Osteocyte (in vitro differentiated cells): ENCODE data around the gene ANXA4. TPM values are rescaled to one million over a fixed set of nuclear protein-coding genes. Genes with fewer than 3 reads are reported as not detected.
"Not testable (repeated sequence)": the region's sequence is repeated elsewhere in the genome, so short reads cannot be mapped to it uniquely, and the experiment has no call there.

Experiments
- DNase-seq: peaks from one replicate; pipeline ENCODE4 v3.0.0; 2021; ENCODE audit warnings: mixed read lengths; ENCODE audit not compliant: unreplicated experiment; ENCODE audit errors: extremely low spot score
- H3K27ac Mint-ChIP-seq: one replicate; pipeline ENCODE4 v1.8.0; 2021; ENCODE audit warnings: mild to moderate bottlenecking, mixed read lengths; ENCODE audit not compliant: unreplicated experiment
- H3K27me3 Mint-ChIP-seq: one replicate; pipeline ENCODE4 v1.8.0; 2021; ENCODE audit warnings: mixed read lengths; ENCODE audit not compliant: unreplicated experiment
- H3K36me3 Mint-ChIP-seq: one replicate; pipeline ENCODE4 v1.8.0; 2021; ENCODE audit warnings: mixed read lengths; ENCODE audit not compliant: unreplicated experiment
- H3K4me1 Mint-ChIP-seq: one replicate; pipeline ENCODE4 v1.8.0; 2021; ENCODE audit warnings: mixed read lengths; ENCODE audit not compliant: unreplicated experiment
- H3K4me3 Mint-ChIP-seq: one replicate; pipeline ENCODE4 v1.8.0; 2021; ENCODE audit warnings: mild to moderate bottlenecking, moderate library complexity, mixed read lengths; ENCODE audit not compliant: unreplicated experiment
- H3K9me3 Mint-ChIP-seq: one replicate; pipeline ENCODE4 v1.8.0; 2021; ENCODE audit warnings: mixed read lengths; ENCODE audit not compliant: unreplicated experiment
- total RNA-seq: library from RNA; stranded (reverse); gene quantifications from 2 replicates; pipeline ENCODE4 v1.2.1, GENCODE V29; 2021
- TF ChIP-seq, protein P1 (sequence below): fragments of 200-600 bp; sonication (generic); IDR thresholded peaks from 2 replicates; pipeline ENCODE4 v1.5.0; 2021; ENCODE audit warnings: antibody characterized with exemption, mild to moderate bottlenecking, moderate library complexity

Gene ANXA4
- total RNA-seq, 1 donor from 2014 or later = 76.6 TPM

DNA sequence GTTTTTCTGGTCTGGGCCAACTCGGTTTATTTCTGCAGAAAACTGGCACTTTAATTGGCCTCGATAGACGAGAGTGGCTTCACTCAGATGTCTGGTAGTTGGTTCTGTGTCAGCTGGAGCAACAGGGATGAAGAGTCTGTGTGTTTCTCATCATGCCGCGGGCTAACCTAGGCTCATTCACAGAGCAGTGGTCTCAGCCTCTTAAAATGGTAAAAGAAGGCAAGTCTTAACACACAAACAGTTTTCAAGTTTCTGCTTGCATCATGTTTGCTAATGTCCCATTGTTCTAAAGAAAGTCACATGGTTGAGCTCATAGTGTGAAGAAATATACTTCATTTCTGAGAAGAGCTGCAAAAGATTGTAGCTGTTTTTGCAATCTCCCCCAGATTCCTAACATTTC, 37.5 kb upstream of the ANXA4 start:
- no peak for DNase-seq

DNA sequence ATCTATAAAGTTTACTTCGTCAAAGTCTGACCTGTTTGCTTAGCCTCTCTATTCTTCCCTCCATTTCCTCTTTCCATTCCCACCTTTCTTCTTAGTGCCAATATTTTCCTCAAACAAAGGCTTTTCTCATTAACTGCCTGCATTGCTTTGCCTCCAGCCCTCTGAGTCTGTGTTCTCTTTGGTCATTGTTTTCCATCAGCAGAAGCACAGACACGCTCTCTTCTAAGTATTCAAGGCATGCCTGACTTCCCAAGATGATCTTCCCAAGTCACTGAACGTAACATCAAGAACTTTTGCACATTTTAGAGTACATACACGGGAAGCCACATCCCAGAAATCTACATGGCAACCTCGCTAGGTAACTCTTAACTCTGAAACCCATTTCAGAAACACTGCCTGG, 32.6 kb upstream of the ANXA4 start:
- peaks cover 8% of the 10 kb centered on the region for H3K4me1 Mint-ChIP-seq
- TF ChIP-seq, protein P1, sequence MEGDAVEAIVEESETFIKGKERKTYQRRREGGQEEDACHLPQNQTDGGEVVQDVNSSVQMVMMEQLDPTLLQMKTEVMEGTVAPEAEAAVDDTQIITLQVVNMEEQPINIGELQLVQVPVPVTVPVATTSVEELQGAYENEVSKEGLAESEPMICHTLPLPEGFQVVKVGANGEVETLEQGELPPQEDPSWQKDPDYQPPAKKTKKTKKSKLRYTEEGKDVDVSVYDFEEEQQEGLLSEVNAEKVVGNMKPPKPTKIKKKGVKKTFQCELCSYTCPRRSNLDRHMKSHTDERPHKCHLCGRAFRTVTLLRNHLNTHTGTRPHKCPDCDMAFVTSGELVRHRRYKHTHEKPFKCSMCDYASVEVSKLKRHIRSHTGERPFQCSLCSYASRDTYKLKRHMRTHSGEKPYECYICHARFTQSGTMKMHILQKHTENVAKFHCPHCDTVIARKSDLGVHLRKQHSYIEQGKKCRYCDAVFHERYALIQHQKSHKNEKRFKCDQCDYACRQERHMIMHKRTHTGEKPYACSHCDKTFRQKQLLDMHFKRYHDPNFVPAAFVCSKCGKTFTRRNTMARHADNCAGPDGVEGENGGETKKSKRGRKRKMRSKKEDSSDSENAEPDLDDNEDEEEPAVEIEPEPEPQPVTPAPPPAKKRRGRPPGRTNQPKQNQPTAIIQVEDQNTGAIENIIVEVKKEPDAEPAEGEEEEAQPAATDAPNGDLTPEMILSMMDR = no peak
- H3K27me3 Mint-ChIP-seq = peaks cover 6% of the 10 kb centered on the region
- no peak for DNase-seq
- no peak overlapping the region for H3K4me3 Mint-ChIP-seq
- H3K9me3 Mint-ChIP-seq = peaks cover 13% of the 10 kb centered on the region
- no peak overlapping the region for H3K27ac Mint-ChIP-seq
- H3K36me3 Mint-ChIP-seq = no peaks in the 10 kb centered on the region

More for the DNA sequence above, 37.5 kb upstream of the ANXA4 start:
- Mint-ChIP-seq H3K4me1 (no peaks in the 10 kb centered on the region), H3K27me3 (peaks cover 3% of the 10 kb centered on the region), H3K36me3 (no peaks in the 10 kb centered on the region), H3K4me3 (no peak overlapping the region), H3K9me3 (no peaks in the 10 kb centered on the region), H3K27ac (no peak overlapping the region)
- TF ChIP-seq, protein P1 = no peak

DNA sequence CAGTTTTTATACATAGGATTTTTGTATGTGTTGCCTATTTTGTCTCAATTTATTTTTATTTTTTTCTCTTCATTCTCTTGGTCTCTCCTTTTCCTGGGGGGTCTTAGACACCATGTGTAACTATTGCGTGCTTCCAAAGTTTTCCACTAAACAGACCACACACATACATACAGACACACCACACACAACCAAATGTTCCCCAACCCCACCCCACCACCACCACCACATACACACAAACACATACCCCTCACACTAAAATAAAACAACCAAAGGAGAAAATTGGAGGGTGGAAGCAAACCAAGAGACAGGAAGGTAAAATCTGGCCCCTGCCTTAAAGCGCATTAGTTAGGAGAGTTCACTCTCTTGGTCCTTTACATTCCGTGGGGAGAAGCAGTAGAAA, 30.0 kb upstream of the ANXA4 start:
- Mint-ChIP-seq H3K9me3 (peaks cover 13% of the 10 kb centered on the region), H3K27ac (no peak overlapping the region), H3K4me3 (no peak overlapping the region), H3K4me1 (peaks cover 23% of the 10 kb centered on the region), H3K36me3 (no peaks in the 10 kb centered on the region), H3K27me3 (peaks cover 6% of the 10 kb centered on the region)
- no peak for DNase-seq
- TF ChIP-seq, protein P1 = no peak

DNA sequence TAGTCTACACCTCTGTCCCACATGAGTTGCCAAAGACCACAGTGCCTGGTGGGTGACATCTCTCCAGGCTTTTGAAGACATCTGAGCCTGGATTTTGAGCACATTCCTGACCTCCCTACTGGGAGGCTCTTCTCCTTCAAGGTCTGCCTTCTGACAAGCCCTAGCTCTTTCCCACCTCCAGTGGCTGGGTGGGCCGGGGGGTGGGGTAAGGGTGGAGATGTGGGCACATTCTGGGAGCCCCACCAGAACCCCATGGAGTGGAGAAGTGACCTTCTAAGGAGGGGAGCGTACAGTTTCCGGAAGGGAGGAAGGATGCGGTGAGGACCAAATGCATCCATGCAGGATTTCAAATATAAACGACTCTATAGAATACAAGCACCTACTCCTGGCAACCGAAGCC, 27.9 kb upstream of the ANXA4 start:
- Mint-ChIP-seq H3K36me3 (no peaks in the 10 kb centered on the region), H3K4me3 (no peak overlapping the region), H3K27me3 (peaks cover 6% of the 10 kb centered on the region), H3K27ac (no peak overlapping the region), H3K9me3 (peaks cover 13% of the 10 kb centered on the region), H3K4me1 (peaks cover 40% of the 10 kb centered on the region)
- TF ChIP-seq, protein P1 = no peak
- no peak for DNase-seq

DNA sequence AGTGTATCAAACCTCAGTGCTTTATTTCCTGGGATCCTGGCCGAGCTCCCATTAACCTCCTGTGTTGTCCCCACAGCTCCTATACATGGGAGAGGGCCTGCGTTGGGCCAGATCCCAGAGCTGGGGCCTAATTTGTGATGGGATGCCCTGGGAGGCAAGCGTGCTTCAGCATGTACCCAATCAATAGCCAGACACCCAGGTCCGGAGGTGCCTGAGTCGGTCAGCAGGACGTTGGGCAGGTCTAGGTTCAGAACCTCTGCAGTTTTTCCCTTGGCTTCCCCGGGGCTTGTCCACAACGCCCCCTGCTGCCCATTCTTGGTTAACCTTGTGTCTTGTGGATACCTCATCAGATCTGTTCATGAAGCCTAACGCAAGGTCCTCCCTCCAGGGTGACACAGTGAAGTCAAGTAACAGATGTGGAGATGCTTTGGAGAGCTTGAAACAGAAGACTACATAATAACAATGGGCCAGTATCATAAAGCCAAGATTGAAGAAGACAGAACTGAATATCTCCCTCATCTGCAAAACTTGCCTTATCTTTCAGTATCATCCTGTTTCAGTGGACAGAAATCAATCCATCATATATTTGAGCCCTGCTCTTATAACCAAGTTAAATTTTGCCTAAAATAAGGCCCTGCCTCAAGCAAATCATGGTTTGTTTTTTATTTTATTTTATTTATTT, 27.3 kb upstream of the ANXA4 start:
- peaks cover 40% of the 10 kb centered on the region for H3K4me1 Mint-ChIP-seq
- DNase-seq = peak; percentile 90

More for the DNA sequence above, 27.3 kb upstream of the ANXA4 start:
- not testable (repeated sequence) for H3K4me3 Mint-ChIP-seq, H3K27me3 Mint-ChIP-seq, H3K27ac Mint-ChIP-seq, H3K36me3 Mint-ChIP-seq
- TF ChIP-seq, protein P1 = peak; percentile 80
- H3K9me3 Mint-ChIP-seq = peaks cover 13% of the 10 kb centered on the region
